Upper lobe of right lung (tissue), 1 donor: ENCODE results near the gene ARHGAP42. TPM values are rescaled to one million over a fixed set of nuclear protein-coding genes. Genes with fewer than 3 reads are reported as not detected.

Experiments
- ATAC-seq: fragments of 200-7000 bp; cut with Tn5 transposase; one replicate; pipeline ENCODE4 v1.9.1; 2020; ENCODE audit warnings: mild to moderate bottlenecking, moderate library complexity
- DNase-seq: peaks from one replicate; pipeline ENCODE4 v3.0.0-alpha.2; 2020
- H3K27ac ChIP-seq: fragments of 200-600 bp; one replicate; pipeline ENCODE4 v1.8.0; 2022
- H3K27me3 ChIP-seq: fragments of 200-600 bp; one replicate; pipeline ENCODE4 v1.8.0; 2022; ENCODE audit warnings: mild to moderate bottlenecking
- H3K36me3 ChIP-seq: fragments of 200-600 bp; one replicate; pipeline ENCODE4 v1.8.0; 2022
- H3K4me1 ChIP-seq: fragments of 200-600 bp; one replicate; pipeline ENCODE4 v1.8.0; 2022
- H3K4me3 ChIP-seq: fragments of 200-600 bp; one replicate; pipeline ENCODE4 v1.8.0; 2022; ENCODE audit warnings: mild to moderate bottlenecking
- H3K9me3 ChIP-seq: fragments of 200-600 bp; one replicate; pipeline ENCODE4 v1.8.0; 2022
- intact Hi-C: fragments of 100-400 bp; cut with DNase I; formaldehyde crosslinking; loops from one replicate; pipeline ENCODE4 v1.11.0; 2022
- total RNA-seq: library from RNA; stranded (reverse); fragmentation: NEBNext Ultra II Directional; extraction: Animal tissue kit (Norgen Biotek cat#: 25700); gene quantifications from one replicate; pipeline ENCODE4 v1.2.1, GENCODE V29; 2021
- TF ChIP-seq, protein P1 (sequence below): fragments of 200-600 bp; IDR thresholded peaks from one replicate; pipeline ENCODE4 v1.8.0; 2022; ENCODE audit warnings: antibody characterized with exemption
- donor health status: DM: no; HTN: yes; CAD: no; lungs with severe emphysema.

The ARHGAP42 gene
- total RNA-seq, 1 donor from 2014 or later = 19.8 TPM

DNA sequence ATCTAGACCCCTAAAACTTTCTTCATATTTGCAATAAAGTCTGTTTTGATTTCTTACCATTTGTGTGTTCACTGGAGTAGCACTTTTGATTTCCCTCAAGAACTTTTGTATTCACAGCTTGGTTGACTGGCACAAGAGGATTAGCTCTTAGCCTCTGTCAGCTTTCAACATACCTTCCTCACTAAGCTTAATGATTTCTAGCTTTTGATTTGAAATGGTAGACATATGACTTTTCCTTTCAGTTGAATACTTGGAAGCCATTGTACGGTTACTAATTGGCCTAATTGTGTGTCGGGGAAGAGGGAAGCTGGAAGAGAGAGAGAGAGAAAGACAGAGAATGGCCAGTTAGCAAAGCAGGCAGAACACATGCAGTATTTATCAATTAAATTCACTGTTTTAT lies 180.5 kb downstream of the ARHGAP42 start:
- intact Hi-C loops = no loop called here
- Histone ChIP-seq H3K27me3 (no peaks in the 10 kb centered on the region), H3K36me3 (no peaks in the 10 kb centered on the region), H3K27ac (no peak overlapping the region), H3K9me3 (no peaks in the 10 kb centered on the region), H3K4me1 (peaks cover 3% of the 10 kb centered on the region), H3K4me3 (no peak overlapping the region)
- no peak for DNase-seq
- TF ChIP-seq, protein P1, sequence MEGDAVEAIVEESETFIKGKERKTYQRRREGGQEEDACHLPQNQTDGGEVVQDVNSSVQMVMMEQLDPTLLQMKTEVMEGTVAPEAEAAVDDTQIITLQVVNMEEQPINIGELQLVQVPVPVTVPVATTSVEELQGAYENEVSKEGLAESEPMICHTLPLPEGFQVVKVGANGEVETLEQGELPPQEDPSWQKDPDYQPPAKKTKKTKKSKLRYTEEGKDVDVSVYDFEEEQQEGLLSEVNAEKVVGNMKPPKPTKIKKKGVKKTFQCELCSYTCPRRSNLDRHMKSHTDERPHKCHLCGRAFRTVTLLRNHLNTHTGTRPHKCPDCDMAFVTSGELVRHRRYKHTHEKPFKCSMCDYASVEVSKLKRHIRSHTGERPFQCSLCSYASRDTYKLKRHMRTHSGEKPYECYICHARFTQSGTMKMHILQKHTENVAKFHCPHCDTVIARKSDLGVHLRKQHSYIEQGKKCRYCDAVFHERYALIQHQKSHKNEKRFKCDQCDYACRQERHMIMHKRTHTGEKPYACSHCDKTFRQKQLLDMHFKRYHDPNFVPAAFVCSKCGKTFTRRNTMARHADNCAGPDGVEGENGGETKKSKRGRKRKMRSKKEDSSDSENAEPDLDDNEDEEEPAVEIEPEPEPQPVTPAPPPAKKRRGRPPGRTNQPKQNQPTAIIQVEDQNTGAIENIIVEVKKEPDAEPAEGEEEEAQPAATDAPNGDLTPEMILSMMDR = no peak
- ATAC-seq = no peak

- no peak overlapping the region for H3K4me3 ChIP-seq
- no peaks in the 10 kb centered on the region for H3K4me1 ChIP-seq
- TF ChIP-seq, protein P1 = no peak
- no peaks in the 10 kb centered on the region for H3K9me3 ChIP-seq
- intact Hi-C loops = no loop called here
- H3K27me3 ChIP-seq = no peaks in the 10 kb centered on the region
- H3K36me3 ChIP-seq = no peaks in the 10 kb centered on the region
- ATAC-seq = no peak
- H3K27ac ChIP-seq = no peak overlapping the region
- no peak for DNase-seq
These were observed 182.2 kb downstream of the ARHGAP42 start for GRCh38 chr11:100869328-100869727.

- ATAC-seq (no peak), DNase-seq (no peak)
- Histone ChIP-seq H3K36me3 (no peaks in the 10 kb centered on the region), H3K4me3 (no peak overlapping the region), H3K4me1 (no peaks in the 10 kb centered on the region), H3K27me3 (no peaks in the 10 kb centered on the region), H3K9me3 (no peaks in the 10 kb centered on the region), H3K27ac (no peak overlapping the region)
- TF ChIP-seq, protein P1 = no peak
- intact Hi-C loops = no loop called here
These were observed 183.1 kb downstream of the ARHGAP42 start for GRCh38 chr11:100870138-100870537.

DNA sequence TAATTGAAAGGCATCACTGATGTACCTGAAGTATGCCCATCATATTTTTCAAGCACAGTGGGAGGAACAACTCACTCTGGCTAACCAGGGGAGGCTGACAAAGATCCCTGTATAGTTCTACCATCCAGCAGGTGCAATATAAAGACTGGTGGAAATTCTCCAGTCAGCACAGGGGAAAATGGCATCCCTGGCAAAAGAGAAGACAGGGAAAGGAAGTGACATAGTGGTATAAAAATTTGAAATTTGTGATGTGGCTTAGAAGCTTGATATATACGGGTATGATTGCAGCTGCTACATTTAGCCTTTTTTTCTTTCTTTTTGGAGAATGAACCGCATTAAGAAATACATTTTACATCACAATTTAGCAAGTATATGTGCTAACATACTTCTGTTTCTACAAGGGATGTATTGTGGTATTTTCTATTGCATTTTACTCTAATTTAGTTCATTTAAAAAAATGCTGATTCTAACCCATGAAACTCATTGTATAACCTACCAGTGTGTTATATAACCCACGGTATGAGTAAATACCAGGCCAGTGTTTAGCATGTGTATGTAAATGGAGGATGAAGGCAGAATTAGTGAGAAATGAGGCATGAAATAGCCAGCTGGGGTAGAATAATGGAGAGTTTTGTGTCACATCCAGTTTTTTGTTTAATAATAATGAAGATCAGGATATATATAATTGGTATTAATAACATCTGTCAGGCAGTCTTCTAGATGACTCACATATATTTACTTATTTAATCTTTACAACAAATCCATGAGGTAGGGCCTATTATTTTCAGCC lies 186.1 kb downstream of the ARHGAP42 start:
- intact Hi-C loops = no loop called here
- Histone ChIP-seq H3K27me3 (no peaks in the 10 kb centered on the region), H3K9me3 (no peaks in the 10 kb centered on the region), H3K36me3 (no peaks in the 10 kb centered on the region), H3K4me1 (peaks cover 3% of the 10 kb centered on the region), H3K4me3 (no peak overlapping the region), H3K27ac (no peak overlapping the region)
- no peak for ATAC-seq
- TF ChIP-seq, protein P1 = no peak
- DNase-seq = no peak

DNA sequence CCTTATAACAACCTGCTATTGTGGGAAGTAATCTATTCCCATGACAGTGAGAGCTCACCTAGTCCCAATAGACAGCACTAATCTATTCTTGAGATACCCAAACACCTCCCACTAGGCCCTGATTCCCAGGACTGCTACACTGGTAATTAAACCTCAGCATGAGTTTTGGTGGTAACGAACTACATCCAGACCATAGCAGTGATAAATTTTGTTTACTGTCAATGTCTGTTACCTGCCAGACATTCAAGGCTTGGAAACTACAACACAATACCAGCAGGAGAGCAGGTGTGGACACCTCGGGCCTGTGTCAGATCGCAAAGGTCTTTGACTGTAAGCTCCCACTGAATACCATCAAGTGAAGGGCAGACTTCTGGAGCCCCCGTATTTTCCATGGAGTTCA lies 187.1 kb downstream of the ARHGAP42 start:
- DNase-seq (no peak), ATAC-seq (no peak)
- intact Hi-C loops = no loop called here
- Histone ChIP-seq H3K27ac (no peak overlapping the region), H3K9me3 (no peaks in the 10 kb centered on the region), H3K36me3 (no peaks in the 10 kb centered on the region), H3K4me3 (no peak overlapping the region), H3K27me3 (no peaks in the 10 kb centered on the region), H3K4me1 (peaks cover 3% of the 10 kb centered on the region)
- TF ChIP-seq, protein P1 = no peak

DNA sequence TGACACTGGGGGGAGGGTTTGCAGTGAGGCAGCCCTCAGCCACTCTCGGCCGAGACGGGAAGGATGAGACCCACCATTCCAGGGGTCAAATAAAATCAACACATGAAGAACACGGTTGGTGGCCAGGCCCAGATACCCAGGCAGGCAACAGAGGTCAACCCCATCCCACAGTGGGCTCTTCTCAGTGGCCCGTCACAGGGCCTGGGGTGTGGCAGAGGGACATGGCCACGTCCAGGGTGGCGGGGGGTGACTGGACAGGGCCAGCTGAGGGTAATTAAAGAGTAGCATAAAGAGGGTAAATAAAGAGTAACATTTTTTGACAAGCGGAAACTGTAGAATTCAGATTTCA lies 188.4 kb downstream of the ARHGAP42 start:
- H3K27me3 ChIP-seq = no peaks in the 10 kb centered on the region
- H3K36me3 ChIP-seq = no peaks in the 10 kb centered on the region
- no peak overlapping the region for H3K27ac ChIP-seq
- TF ChIP-seq, protein P1 = no peak
- peaks cover 3% of the 10 kb centered on the region for H3K4me1 ChIP-seq
- intact Hi-C loops = no loop called here
- no peak for DNase-seq
- H3K9me3 ChIP-seq = no peaks in the 10 kb centered on the region
- no peak for ATAC-seq
- no peak overlapping the region for H3K4me3 ChIP-seq
